ENCODE data around the gene MMP26.
"Not testable (repeated sequence)": the region's sequence is repeated elsewhere in the genome, so short reads cannot be mapped to it uniquely, and the experiment has no call there.

MMP26 gene

GRCh38 chr11:4704054-4704789, at the start of gene MMP26:
Gene MMP26 (plus strand): TSS chr11:4704784.
- no peak for DNase-seq

GRCh38 chr11:4658629-4659445, 45.7 kb upstream of the MMP26 start:
- DNase-seq = no peak

- no peak for DNase-seq
Measured at GRCh38 chr11:4662876-4663275, 41.7 kb upstream of the MMP26 start.

DNA sequence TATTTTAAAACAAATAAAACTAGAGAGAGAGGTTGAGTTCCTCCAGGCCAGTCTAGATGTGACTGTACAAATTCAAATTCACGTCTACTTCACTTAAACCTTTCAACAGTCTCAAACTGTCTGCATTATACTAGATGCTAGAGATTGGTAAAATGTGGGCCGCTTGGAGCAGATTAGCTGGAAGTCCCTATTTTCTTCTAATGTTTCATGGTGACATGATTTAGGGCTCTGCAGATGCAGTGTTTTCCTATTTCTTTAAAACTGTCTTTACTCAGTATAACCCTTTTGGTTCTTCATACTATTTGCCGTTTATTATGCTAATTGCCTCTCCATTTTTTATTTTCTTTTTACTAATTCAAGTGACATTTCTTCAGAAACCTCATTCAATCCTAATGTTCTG, 40.4 kb upstream of the MMP26 start:
- DNase-seq = no peak

GRCh38 chr11:4664786-4665185, 39.8 kb upstream of the MMP26 start:
- DNase-seq = no peak

GRCh38 chr11:4665424-4665823, 39.2 kb upstream of the MMP26 start:
- no peak for DNase-seq

- no peak for DNase-seq
Measured at GRCh38 chr11:4671741-4672140, 32.8 kb upstream of the MMP26 start.

GRCh38 chr11:4672470-4672869, 32.1 kb upstream of the MMP26 start:
- DNase-seq = peak; percentile 34

DNA sequence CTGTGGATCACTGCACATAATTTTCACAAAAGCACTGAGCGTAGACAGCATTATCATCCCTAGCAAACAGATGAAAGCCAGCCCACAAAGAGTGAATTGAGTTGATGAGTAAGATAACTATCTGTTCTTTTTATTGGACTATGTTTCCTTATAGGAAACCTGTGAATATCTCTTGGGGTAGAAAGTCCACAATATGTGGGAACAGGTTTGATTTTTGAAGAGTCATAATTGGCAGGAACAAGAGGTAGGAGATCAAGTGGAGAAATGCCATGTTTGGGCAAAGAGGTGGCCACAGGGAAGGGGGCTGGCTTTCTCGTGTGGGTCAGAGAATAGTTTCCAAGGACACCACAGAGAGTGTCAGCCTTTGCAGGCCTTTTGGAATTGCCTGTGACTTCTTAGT, 30.8 kb upstream of the MMP26 start:
- no peak for DNase-seq

DNA sequence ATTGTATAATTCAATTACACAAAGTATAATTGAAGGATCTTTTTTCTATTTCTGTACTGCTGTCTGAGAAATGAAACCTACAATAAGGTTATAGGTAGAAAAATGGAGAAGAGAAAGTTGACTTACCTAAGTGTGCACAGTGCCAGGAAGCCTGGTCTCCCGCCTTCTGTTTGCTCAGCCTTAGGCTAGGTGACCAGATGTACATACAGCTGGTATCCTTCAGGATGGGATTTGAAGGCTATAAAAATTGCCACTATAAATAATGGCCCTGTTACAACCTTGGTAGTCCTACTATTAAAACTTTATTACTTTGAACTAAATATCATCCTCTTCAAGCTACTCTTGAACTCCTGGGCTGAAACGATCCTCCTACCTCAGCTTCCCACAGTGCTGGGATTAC, 26.6 kb upstream of the MMP26 start:
- DNase-seq = no peak

GRCh38 chr11:4680341-4680740, 24.2 kb upstream of the MMP26 start:
- no peak for DNase-seq

DNA sequence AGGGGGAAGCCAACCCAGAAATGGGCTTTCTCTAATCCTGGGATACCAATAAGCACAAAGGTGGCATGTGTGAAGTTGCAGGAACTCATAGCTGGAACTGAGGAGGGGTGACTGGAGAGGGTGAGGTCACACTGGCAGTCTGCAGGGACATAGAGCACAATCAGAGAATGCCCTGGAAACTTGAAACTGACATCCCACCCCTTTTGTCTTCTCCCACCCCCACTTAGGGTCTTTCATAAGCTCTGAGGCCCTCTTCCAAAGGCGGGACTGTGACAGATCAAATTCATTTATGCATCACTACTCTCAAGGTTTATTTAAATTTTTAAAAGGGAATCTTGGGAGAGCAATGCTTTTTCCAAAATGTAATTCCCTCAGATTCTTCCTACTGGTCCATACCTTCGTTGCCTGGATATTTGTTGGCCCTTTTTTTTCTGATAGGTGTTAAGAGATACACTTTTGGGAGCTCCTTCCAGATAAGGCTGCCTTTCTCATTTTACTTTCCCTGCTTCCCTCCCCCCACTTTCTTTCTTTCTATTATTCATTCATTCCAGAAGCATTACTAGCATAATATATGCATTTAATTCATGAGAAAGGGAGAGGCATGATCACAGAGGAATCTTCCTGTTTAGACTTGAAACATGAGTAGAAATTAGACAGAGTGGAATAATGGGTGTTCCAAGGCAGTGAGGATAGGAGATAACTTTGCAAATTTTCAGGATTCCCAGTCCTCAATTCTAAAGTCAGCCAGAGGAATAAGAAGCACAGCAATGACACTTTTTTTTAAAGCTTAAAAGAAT, 21.8 kb upstream of the MMP26 start:
- DNase-seq = no peak

- DNase-seq = no peak
Measured at GRCh38 chr11:4684631-4685285, 19.8 kb upstream of the MMP26 start.

- DNase-seq = no peak
Measured at GRCh38 chr11:4695442-4695841, 9.1 kb upstream of the MMP26 start.

GRCh38 chr11:4697585-4697984, 7.0 kb upstream of the MMP26 start, which contains the start of gene OR51E2:
Gene OR51E2 (minus strand): TSS chr11:4697853. CDS start chr11:4682711, 15,142 bp downstream.
- DNase-seq = no peak

DNA sequence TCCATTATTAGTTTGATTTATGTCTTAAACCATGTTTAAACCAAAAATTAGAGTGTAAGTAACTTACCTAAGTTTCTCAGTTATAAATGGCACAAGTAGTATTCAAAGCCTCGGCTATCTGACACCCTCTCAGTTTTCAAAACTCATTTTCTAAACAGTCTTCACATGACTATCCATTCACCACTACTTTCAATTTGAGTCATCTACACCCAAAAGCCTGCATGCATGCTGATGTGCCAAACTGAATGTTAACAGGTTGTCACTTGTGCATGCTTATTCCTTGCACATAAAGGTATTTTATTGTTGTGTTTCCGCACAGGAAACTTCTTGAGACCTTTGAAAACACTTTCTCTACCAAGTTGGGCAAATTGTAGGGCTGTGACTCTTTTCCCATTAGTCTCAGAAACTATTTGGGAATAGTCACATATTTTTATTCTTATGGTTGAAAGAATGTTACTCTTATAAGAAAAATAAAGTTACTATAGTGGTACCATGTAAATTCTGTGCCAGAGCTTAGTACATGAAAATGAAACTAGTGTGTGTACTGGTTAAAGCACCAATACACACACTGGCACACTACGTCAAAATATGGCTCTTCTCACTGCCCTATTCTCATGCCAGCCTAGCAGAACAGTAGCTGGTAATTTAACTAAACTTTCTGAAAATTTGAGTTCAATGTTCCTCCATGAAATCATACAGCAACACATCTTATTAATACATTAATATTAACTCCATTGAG, 4.7 kb upstream of the MMP26 start:
- no peak for DNase-seq

GRCh38 chr11:4700436-4700820, 4.2 kb upstream of the MMP26 start:
- DNase-seq = no peak

DNA sequence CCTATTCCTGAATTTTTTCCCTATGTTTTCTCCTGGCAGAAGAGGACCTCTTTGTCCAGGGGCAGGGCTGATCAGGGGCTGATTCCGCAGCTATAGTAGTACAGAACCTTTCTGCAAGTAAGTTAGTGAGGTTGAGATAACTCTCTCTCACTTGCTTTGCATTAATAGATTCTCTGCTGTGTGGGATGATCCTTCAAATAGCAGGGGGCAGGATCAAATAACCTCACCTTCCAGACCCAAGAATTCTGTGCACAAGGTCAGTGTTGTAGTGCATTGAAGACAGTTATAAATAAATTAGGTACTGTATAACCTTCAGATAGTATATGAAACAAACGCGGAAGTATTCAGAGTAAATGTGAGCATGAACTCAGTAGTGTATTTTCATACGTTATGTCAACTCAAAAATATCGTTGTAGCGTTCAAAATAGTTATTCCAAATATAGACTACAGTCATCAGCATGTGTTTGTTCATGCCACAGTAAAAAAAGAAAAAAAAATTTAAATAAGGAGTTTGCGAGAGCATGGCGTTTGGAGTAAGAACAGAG, 278 bp downstream of the MMP26 start:
- DNase-seq = no peak

DNA sequence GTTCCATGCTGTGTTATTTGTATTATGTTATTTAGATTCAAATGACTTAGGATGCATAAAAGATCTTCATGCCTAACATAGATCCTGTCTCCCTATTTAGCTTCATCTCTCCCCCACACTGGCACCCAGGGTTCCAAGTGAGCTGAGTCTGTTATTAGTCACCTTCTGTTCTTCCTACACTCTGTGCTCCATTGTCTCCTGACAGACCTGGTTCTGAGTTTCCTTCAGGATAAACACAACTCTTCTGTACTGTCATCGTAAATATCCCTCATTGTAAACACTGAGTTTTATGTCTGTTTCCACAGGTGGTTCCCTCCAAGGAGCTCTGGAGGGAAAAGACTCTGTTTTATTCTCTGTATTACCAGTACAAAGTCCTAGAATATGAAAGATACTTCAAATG, 8.7 kb downstream of the MMP26 start:
- DNase-seq = no peak

GRCh38 chr11:4714300-4714699, 9.7 kb downstream of the MMP26 start:
- DNase-seq = no peak

DNA sequence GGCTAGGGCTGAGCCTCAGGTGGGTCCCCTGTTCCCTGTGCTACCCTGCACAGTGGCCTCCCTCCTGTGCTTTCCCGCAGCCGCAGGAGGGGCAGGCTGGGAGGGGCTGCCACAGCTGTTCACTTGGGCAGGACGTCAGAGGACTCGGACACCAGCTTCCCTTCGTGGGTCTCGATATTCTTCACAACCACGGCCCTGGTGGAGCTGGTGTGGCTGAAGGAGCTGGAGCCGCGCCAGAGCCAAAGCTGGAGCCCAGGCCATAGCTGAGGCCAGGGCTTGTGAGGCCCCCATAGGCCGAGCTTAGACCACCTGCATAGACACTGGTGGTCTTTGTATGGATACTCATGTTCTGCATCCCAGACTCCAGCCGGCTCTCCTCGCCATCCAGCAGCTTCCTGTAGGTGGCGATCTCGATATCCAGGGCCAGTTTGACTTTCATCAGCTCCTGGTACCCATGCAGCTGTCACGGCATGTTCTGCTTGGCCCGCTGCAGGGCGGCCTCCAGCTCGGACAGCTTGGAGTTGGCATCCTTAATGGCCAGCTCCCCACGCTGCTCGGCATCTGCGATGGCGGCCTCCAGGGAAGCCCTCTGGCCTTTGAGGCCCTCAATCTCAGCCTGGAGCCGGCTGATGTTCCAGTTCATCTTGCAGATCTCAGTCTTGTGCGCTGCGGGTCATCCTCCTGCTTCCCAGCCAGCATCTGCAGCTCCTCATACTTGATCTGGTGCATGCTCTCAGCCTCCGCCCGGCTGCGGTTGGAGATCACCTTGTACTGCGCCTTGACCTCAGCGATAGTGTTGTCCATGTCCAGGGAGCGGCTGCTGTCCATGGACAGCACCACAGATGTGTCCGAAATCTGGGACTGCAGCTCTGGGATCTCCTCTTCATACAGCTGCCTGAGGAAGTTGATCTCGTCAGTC, 18.3 kb downstream of the MMP26 start:
- DNase-seq = not testable (repeated sequence)

All from NCI-H226 (cell line).